Parathyroid adenoma (tissue), 2 donors: ENCODE measurements around the gene DMD.

ENCODE experiments used
- H2AFZ ChIP-seq: fragments of 300-600 bp; sonication (generic); one replicate; pipeline ENCODE4 v1.7.0; 2017; ENCODE audit warnings: antibody characterized with exemption, mild to moderate bottlenecking
- H3K27ac ChIP-seq: fragments of 300-600 bp; sonication (generic); one replicate; pipeline ENCODE4 v1.7.0; 2017
- H3K27me3 ChIP-seq: fragments of 300-600 bp; sonication (generic); one replicate; pipeline ENCODE4 v1.7.0; 2017; ENCODE audit warnings: low read length; ENCODE audit not compliant: control insufficient read depth, insufficient read depth
- H3K36me3 ChIP-seq: fragments of 300-600 bp; sonication (generic); one replicate; pipeline ENCODE4 v1.7.0; 2017; ENCODE audit warnings: low read length; ENCODE audit not compliant: control insufficient read depth, insufficient read depth
- H3K4me1 ChIP-seq: fragments of 300-600 bp; sonication (generic); one replicate; pipeline ENCODE4 v1.7.0; 2017; ENCODE audit warnings: control low read depth
- H3K4me2 ChIP-seq: fragments of 300-600 bp; sonication (generic); one replicate; pipeline ENCODE4 v1.7.0; 2017; ENCODE audit warnings: low read length
- H3K4me3 ChIP-seq: fragments of 300-600 bp; sonication (generic); one replicate; pipeline ENCODE4 v1.7.0; 2017; ENCODE audit warnings: low read depth, low read length
- H3K79me2 ChIP-seq: fragments of 300-600 bp; sonication (generic); one replicate; pipeline ENCODE4 v1.7.0; 2017; ENCODE audit warnings: control low read depth
- H3K9ac ChIP-seq: fragments of 300-600 bp; sonication (generic); one replicate; pipeline ENCODE4 v1.7.0; 2017; ENCODE audit warnings: mild to moderate bottlenecking
- H3K9me3 ChIP-seq: fragments of 300-600 bp; sonication (generic); one replicate; pipeline ENCODE4 v1.7.0; 2017; ENCODE audit warnings: low read length; ENCODE audit not compliant: control insufficient read depth
- TF ChIP-seq, protein P1 (sequence below): fragments of 300-600 bp; sonication (generic); IDR thresholded peaks from one replicate; pipeline ENCODE4 v1.7.0; 2017; ENCODE audit warnings: antibody characterized with exemption, mild to moderate bottlenecking
- donor health status: primary hyperparathyroidism.

The DMD gene

GRCh38 chrX:31433856-31434255, 1777.5 kb downstream of the DMD start:
- H3K4me2 ChIP-seq, result no peak overlapping the region
- no peak overlapping the region for H3K4me3 ChIP-seq
- no peaks in the 10 kb centered on the region for H3K79me2 ChIP-seq
- H3K27me3 ChIP-seq, result no peaks in the 10 kb centered on the region
- H3K4me1 ChIP-seq, result no peaks in the 10 kb centered on the region
- no peak overlapping the region for H3K9ac ChIP-seq
- H3K36me3 ChIP-seq, result no peaks in the 10 kb centered on the region
- H2AFZ ChIP-seq, result no peak overlapping the region
- TF ChIP-seq, protein P1, sequence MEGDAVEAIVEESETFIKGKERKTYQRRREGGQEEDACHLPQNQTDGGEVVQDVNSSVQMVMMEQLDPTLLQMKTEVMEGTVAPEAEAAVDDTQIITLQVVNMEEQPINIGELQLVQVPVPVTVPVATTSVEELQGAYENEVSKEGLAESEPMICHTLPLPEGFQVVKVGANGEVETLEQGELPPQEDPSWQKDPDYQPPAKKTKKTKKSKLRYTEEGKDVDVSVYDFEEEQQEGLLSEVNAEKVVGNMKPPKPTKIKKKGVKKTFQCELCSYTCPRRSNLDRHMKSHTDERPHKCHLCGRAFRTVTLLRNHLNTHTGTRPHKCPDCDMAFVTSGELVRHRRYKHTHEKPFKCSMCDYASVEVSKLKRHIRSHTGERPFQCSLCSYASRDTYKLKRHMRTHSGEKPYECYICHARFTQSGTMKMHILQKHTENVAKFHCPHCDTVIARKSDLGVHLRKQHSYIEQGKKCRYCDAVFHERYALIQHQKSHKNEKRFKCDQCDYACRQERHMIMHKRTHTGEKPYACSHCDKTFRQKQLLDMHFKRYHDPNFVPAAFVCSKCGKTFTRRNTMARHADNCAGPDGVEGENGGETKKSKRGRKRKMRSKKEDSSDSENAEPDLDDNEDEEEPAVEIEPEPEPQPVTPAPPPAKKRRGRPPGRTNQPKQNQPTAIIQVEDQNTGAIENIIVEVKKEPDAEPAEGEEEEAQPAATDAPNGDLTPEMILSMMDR, result no peak
- H3K9me3 ChIP-seq, result no peaks in the 10 kb centered on the region
- H3K27ac ChIP-seq, result no peak overlapping the region

GRCh38 chrX:31429915-31430314, 1781.4 kb downstream of the DMD start:
- Histone ChIP-seq H3K79me2 (no peaks in the 10 kb centered on the region), H3K4me2 (no peak overlapping the region), H3K4me1 (no peaks in the 10 kb centered on the region), H3K27me3 (no peaks in the 10 kb centered on the region), H3K4me3 (no peak overlapping the region), H3K9me3 (no peaks in the 10 kb centered on the region), H3K36me3 (no peaks in the 10 kb centered on the region), H2AFZ (no peak overlapping the region), H3K9ac (no peak overlapping the region), H3K27ac (no peak overlapping the region)
- TF ChIP-seq, protein P1, result no peak

- no peaks in the 10 kb centered on the region for H3K79me2 ChIP-seq
- no peaks in the 10 kb centered on the region for H3K9me3 ChIP-seq
- H2AFZ ChIP-seq, result no peak overlapping the region
- H3K4me2 ChIP-seq, result no peak overlapping the region
- H3K27ac ChIP-seq, result no peak overlapping the region
- no peaks in the 10 kb centered on the region for H3K4me1 ChIP-seq
- H3K9ac ChIP-seq, result no peak overlapping the region
- H3K4me3 ChIP-seq, result no peak overlapping the region
- TF ChIP-seq, protein P1, result peak; percentile 9
- H3K27me3 ChIP-seq, result no peaks in the 10 kb centered on the region
- H3K36me3 ChIP-seq, result no peaks in the 10 kb centered on the region
These were observed 1787.7 kb downstream of the DMD start for GRCh38 chrX:31423609-31424189.

- TF ChIP-seq, protein P1, result no peak
- Histone ChIP-seq H3K79me2 (no peaks in the 10 kb centered on the region), H2AFZ (no peak overlapping the region), H3K4me2 (no peak overlapping the region), H3K9me3 (no peaks in the 10 kb centered on the region), H3K36me3 (no peaks in the 10 kb centered on the region), H3K4me3 (no peak overlapping the region), H3K9ac (no peak overlapping the region), H3K27ac (no peak overlapping the region), H3K4me1 (no peaks in the 10 kb centered on the region), H3K27me3 (no peaks in the 10 kb centered on the region)
These were observed 1789.9 kb downstream of the DMD start for GRCh38 chrX:31421441-31421840.

GRCh38 chrX:31420711-31421151, 1790.6 kb downstream of the DMD start:
- H3K27ac ChIP-seq, result no peak overlapping the region
- no peak overlapping the region for H3K9ac ChIP-seq
- no peaks in the 10 kb centered on the region for H3K79me2 ChIP-seq
- H3K36me3 ChIP-seq, result no peaks in the 10 kb centered on the region
- H2AFZ ChIP-seq, result no peak overlapping the region
- H3K27me3 ChIP-seq, result no peaks in the 10 kb centered on the region
- H3K4me3 ChIP-seq, result no peak overlapping the region
- no peak overlapping the region for H3K4me2 ChIP-seq
- no peaks in the 10 kb centered on the region for H3K4me1 ChIP-seq
- H3K9me3 ChIP-seq, result no peaks in the 10 kb centered on the region
- TF ChIP-seq, protein P1, result no peak
